GM12878 (cell line): ENCODE results near the gene DUSP7. TPM values are rescaled to one million over a fixed set of nuclear protein-coding genes. Genes with fewer than 3 reads are reported as not detected.

Experiments used
- ASH2L ChIP-seq: fragments of 300-600, 200-600 bp; sonication (generic); IDR thresholded peaks from 2 replicates; pipeline ENCODE4 v1.6.1; 2017; ENCODE audit warnings: low read depth, mild to moderate bottlenecking, borderline replicate concordance
- BACH1 ChIP-seq: fragments of 450-650 bp; IDR thresholded peaks from 2 replicates; pipeline ENCODE4 v1.6.1; 2017; ENCODE audit warnings: mild to moderate bottlenecking, borderline replicate concordance
- BRCA1 ChIP-seq: IDR thresholded peaks from 2 replicates; pipeline ENCODE4 v1.6.1; 2011; ENCODE audit warnings: low read depth, low read length, improper control_type of control experiment
- EP300 ChIP-seq, 2 experiments: fragments of 150-350 bp in 1 of 2; IDR thresholded peaks; 2 replicates each; pipeline ENCODE4 v1.6.1; 2011 to 2012; ENCODE audit warnings: low read depth in 2 of 2, low read length in 2 of 2, borderline replicate concordance in 1 of 2, improper control_type of control experiment in 1 of 2, inconsistent platforms in 1 of 2; ENCODE audit not compliant: control insufficient read depth in 1 of 2
- ESRRA ChIP-seq: IDR thresholded peaks from 2 replicates; pipeline ENCODE4 v1.6.1; 2012; ENCODE audit warnings: mild to moderate bottlenecking, low read length, improper control_type of control experiment
- HDAC6 ChIP-seq: fragments of 200-600 bp; sonication (generic); IDR thresholded peaks from one replicate; pipeline ENCODE4 v1.8.0; 2017; ENCODE audit warnings: antibody characterized with exemption; ENCODE audit not compliant: unreplicated experiment
- IRF4 ChIP-seq: IDR thresholded peaks from 2 replicates; pipeline ENCODE4 v1.6.1; 2011; ENCODE audit warnings: low read depth, low read length
- JUNB ChIP-seq: IDR thresholded peaks from 2 replicates; pipeline ENCODE4 v1.6.1; 2016; ENCODE audit warnings: antibody characterized with exemption, mild to moderate bottlenecking
- KLF5 ChIP-seq: fragments of 450-650 bp; IDR thresholded peaks from 2 replicates; pipeline ENCODE4 v1.6.1; 2014; ENCODE audit warnings: mild to moderate bottlenecking; ENCODE audit not compliant: partially characterized antibody
- MEF2A ChIP-seq: IDR thresholded peaks from 2 replicates; pipeline ENCODE4 v1.6.1; 2011; ENCODE audit warnings: low read depth, mild to moderate bottlenecking, low read length, moderate library complexity; ENCODE audit not compliant: insufficient read depth
- MXI1 ChIP-seq: fragments of 150-350 bp; IDR thresholded peaks from 2 replicates; pipeline ENCODE4 v1.6.1; 2011; ENCODE audit warnings: low read depth, mild to moderate bottlenecking, inconsistent platforms, low read length, improper control_type of control experiment
- PAX5 ChIP-seq: IDR thresholded peaks from 2 replicates; pipeline ENCODE4 v1.6.1; 2011; ENCODE audit warnings: low read depth, low read length, borderline replicate concordance
- SMAD5 ChIP-seq: IDR thresholded peaks from 2 replicates; pipeline ENCODE4 v1.6.1; 2016; ENCODE audit warnings: antibody characterized with exemption, low read depth
- SMARCA5 ChIP-seq: fragments of 450-650 bp; IDR thresholded peaks from 2 replicates; pipeline ENCODE4 v1.6.1; 2017; ENCODE audit warnings: mild to moderate bottlenecking
- SMC3 ChIP-seq: IDR thresholded peaks from 2 replicates; pipeline ENCODE4 v1.6.1; 2011; ENCODE audit warnings: low read length, improper control_type of control experiment, borderline replicate concordance
- SUPT20H ChIP-seq: IDR thresholded peaks from 2 replicates; pipeline ENCODE4 v1.6.1; 2011; ENCODE audit warnings: low read depth, mild to moderate bottlenecking, low read length, moderate library complexity, borderline replicate concordance; ENCODE audit not compliant: control insufficient read depth
- ZNF217 ChIP-seq: fragments of 450-650 bp; IDR thresholded peaks from 2 replicates; pipeline ENCODE4 v1.6.1; 2017; ENCODE audit warnings: antibody characterized with exemption, mild to moderate bottlenecking
- ZNF24 ChIP-seq: fragments of 450-650 bp; IDR thresholded peaks from 2 replicates; pipeline ENCODE4 v1.6.1; 2017; ENCODE audit warnings: antibody characterized with exemption, mild to moderate bottlenecking
- ZNF622 ChIP-seq: fragments of 450-650 bp; IDR thresholded peaks from 2 replicates; pipeline ENCODE4 v1.6.1; 2017; ENCODE audit warnings: mild to moderate bottlenecking, inconsistent platforms
- polyA plus RNA-seq, 11 experiments: library from polyadenylated mRNA; depleted of rRNA in 4 of 11; unstranded in 6 of 11; stranded (reverse) in 5 of 11; fragments of >200 nt; fragmentation: Nextera tagmentation in 4 of 11; fragmentation: Illumina TruSeq in 1 of 11; extraction: Ambion mirVana in 4 of 11; extraction: Trizol in 1 of 11; gene quantifications; 1 replicate in 1 of 11; 2 replicates in 10 of 11; pipeline versions ENCODE4 v1.2.1 to v1.2.3, GENCODE V29; 2011 to 2016; ENCODE audit warnings: inconsistent platforms in 2 of 11, missing spikeins in 2 of 11, low read depth in 1 of 11
- total RNA-seq, 4 experiments: library from RNA; depleted of rRNA in 3 of 4; stranded (reverse); fragments of >200 nt in 3 of 4; fragmentation: Illumina TruSeq in 1 of 4; extraction: Trizol in 1 of 4; gene quantifications; 2 replicates each; pipeline versions ENCODE4 v1.2.1 to v1.2.3, GENCODE V29; 2013 to 2021
- TF ChIP-seq, protein P1 (sequence below): IDR thresholded peaks from 2 replicates; pipeline ENCODE4 v1.6.1; 2011; ENCODE audit warnings: borderline replicate concordance, low read depth, mild to moderate bottlenecking, moderate library complexity, low read length; ENCODE audit not compliant: insufficient read depth, poor library complexity, severe bottlenecking
- TF ChIP-seq, protein P2 (sequence below): fragments of 450-650 bp; formaldehyde crosslinking; IDR thresholded peaks from 2 replicates; pipeline ENCODE4 v1.5.0; 2022; ENCODE audit warnings: mild to moderate bottlenecking, missing genetic modification characterization
- TF ChIP-seq, protein P3 (sequence below): IDR thresholded peaks from 2 replicates; pipeline ENCODE4 v1.6.1; 2012; ENCODE audit warnings: mild to moderate bottlenecking, low read depth, low read length

DUSP7 gene
- total and polyA plus RNA-seq, 10 of the 15 experiments (the other 5 are each of a cell fraction or from before 2014, with no cell fraction given): 0.73 to 17.0 (median 7.9) TPM

DNA sequence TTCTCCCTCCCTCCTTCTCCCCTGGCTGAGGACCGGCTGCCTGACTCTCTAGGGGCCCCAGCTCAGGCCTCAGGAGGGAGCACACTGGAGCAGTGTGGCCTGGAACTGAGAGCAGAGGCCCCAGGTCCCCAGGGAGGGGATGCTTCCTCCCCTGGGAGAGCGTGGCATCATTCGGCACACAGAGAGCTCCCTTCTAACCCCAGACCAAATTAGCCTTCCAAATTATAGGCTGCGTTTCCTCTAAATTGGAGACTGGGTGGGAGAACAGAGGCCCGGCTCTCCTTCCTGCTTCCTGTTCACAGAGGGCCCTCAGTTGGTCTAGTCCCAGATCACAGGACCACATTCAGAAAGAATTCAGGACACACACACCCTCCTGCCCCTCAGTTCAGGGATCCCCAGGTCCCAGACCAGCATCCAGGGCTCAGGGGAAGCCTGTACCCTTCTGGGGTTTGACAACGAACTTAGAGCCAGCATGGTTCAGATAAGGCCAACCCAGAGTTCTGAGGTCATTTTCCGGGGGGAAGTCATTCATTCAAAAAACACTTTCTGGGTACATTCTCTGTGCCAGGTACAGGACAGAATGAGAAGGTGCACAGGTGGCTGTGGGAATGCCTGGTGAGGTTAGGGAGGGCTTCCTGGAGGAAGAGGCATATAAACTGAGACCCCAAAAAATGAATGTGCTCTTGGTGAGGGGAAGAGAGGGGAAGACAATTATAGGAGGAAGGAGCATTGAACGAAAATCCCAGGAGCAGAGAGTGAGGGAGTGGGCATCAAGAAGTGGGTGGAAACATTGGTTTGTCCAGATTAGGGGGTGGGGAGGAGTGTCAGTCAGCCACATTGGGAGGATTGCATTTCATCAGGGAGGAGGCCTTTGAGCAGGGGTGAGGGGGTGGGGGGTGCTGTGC is 32.3 kb downstream of the DUSP7 start (continued):
- TF ChIP-seq, protein P1, sequence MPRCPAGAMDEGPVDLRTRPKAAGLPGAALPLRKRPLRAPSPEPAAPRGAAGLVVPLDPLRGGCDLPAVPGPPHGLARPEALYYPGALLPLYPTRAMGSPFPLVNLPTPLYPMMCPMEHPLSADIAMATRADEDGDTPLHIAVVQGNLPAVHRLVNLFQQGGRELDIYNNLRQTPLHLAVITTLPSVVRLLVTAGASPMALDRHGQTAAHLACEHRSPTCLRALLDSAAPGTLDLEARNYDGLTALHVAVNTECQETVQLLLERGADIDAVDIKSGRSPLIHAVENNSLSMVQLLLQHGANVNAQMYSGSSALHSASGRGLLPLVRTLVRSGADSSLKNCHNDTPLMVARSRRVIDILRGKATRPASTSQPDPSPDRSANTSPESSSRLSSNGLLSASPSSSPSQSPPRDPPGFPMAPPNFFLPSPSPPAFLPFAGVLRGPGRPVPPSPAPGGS: peak; percentile 99
- no peak for TF ChIP-seq JUNB
- peak; percentile 42; the same call in 1 of the 2 replicates for TF ChIP-seq PAX5
- no peak for TF ChIP-seq KLF5
- TF ChIP-seq SMC3: peak; percentile 22; the same call in 1 of the 2 replicates
- no peak for TF ChIP-seq BRCA1
- no peak for TF ChIP-seq ASH2L
- TF ChIP-seq MXI1: no peak
- TF ChIP-seq MEF2A: peak; percentile 32; the same call in 1 of the 2 replicates
- no peak for TF ChIP-seq ZNF622
- TF ChIP-seq HDAC6: no peak
- no peak for TF ChIP-seq SMAD5
- TF ChIP-seq, protein P2, sequence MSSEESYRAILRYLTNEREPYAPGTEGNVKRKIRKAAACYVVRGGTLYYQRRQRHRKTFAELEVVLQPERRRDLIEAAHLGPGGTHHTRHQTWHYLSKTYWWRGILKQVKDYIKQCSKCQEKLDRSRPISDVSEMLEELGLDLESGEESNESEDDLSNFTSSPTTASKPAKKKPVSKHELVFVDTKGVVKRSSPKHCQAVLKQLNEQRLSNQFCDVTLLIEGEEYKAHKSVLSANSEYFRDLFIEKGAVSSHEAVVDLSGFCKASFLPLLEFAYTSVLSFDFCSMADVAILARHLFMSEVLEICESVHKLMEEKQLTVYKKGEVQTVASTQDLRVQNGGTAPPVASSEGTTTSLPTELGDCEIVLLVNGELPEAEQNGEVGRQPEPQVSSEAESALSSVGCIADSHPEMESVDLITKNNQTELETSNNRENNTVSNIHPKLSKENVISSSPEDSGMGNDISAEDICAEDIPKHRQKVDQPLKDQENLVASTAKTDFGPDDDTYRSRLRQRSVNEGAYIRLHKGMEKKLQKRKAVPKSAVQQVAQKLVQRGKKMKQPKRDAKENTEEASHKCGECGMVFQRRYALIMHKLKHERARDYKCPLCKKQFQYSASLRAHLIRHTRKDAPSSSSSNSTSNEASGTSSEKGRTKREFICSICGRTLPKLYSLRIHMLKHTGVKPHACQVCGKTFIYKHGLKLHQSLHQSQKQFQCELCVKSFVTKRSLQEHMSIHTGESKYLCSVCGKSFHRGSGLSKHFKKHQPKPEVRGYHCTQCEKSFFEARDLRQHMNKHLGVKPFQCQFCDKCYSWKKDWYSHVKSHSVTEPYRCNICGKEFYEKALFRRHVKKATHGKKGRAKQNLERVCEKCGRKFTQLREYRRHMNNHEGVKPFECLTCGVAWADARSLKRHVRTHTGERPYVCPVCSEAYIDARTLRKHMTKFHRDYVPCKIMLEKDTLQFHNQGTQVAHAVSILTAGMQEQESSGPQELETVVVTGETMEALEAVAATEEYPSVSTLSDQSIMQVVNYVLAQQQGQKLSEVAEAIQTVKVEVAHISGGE (CRISPR knock-in tag): no peak
- no peak; the same call in 1 of the 2 replicates for TF ChIP-seq ZNF24
- peak; percentile 69; the same call in 1 of the 2 replicates for TF ChIP-seq IRF4
- peak in 1 of 2 experiments; percentile 38; a peak in 1 of 4 replicates for TF ChIP-seq EP300 (IDR thresholded peaks at IDR 0.05; ENCODE audit: borderline replicate concordance in 1 of 2, control insufficient read depth in 1 of 2, low read depth in 2 of 2, low read length in 2 of 2)
- TF ChIP-seq BACH1: peak; percentile 54; the same call in 1 of the 2 replicates
- no peak for TF ChIP-seq ZNF217
- no peak for TF ChIP-seq SUPT20H
- no peak for TF ChIP-seq ESRRA
- 0 out of 2 replicates have a peak, but pooled peaks have one; percentile 63 for TF ChIP-seq SMARCA5
- TF ChIP-seq, protein P3, sequence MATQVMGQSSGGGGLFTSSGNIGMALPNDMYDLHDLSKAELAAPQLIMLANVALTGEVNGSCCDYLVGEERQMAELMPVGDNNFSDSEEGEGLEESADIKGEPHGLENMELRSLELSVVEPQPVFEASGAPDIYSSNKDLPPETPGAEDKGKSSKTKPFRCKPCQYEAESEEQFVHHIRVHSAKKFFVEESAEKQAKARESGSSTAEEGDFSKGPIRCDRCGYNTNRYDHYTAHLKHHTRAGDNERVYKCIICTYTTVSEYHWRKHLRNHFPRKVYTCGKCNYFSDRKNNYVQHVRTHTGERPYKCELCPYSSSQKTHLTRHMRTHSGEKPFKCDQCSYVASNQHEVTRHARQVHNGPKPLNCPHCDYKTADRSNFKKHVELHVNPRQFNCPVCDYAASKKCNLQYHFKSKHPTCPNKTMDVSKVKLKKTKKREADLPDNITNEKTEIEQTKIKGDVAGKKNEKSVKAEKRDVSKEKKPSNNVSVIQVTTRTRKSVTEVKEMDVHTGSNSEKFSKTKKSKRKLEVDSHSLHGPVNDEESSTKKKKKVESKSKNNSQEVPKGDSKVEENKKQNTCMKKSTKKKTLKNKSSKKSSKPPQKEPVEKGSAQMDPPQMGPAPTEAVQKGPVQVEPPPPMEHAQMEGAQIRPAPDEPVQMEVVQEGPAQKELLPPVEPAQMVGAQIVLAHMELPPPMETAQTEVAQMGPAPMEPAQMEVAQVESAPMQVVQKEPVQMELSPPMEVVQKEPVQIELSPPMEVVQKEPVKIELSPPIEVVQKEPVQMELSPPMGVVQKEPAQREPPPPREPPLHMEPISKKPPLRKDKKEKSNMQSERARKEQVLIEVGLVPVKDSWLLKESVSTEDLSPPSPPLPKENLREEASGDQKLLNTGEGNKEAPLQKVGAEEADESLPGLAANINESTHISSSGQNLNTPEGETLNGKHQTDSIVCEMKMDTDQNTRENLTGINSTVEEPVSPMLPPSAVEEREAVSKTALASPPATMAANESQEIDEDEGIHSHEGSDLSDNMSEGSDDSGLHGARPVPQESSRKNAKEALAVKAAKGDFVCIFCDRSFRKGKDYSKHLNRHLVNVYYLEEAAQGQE: no peak
